PC-9 (cell line): ENCODE measurements around the gene ESPN.

ENCODE experiments used
- EZH2 ChIP-seq: fragments of 200-600 bp; sonication (generic); IDR thresholded peaks from 2 replicates; pipeline ENCODE4 v1.8.0; 2017; ENCODE audit warnings: antibody characterized with exemption, low read depth
- TF ChIP-seq, protein P1 (sequence below): fragments of 200-600 bp; sonication (generic); conservative IDR thresholded peaks from 2 replicates; pipeline ENCODE4 v1.6.1; 2017; ENCODE audit warnings: mixed run types, antibody characterized with exemption, mild to moderate bottlenecking, moderate library complexity

DNA sequence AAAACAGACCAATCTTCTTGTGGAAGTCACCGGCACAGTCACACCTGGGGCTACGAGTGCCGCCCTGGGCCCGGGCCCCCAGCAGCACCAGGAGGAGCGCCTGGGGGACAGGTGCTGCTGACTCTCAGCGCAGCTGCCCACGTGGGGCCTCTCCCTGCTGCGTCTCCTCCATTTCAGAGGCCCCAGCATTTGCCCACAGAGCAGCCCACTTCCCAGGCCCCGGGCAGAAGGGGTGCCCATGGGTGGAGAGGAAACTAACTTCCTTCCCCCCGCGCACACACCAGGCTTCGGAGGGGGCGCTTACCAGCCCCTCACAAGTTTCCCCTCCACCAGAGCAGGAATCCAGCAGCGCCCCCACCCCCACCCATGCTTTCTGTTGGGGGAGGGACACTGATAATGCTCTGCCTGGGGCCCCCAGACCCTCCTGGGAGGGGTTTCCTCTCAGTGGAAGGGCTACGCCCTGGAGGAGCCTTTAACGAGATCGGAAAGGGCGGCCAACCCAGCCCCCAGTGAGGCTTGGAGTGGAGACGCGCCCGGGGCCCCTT is 41.0 kb downstream of the ESPN start:
- TF ChIP-seq EZH2 = no peak
- TF ChIP-seq, protein P1, sequence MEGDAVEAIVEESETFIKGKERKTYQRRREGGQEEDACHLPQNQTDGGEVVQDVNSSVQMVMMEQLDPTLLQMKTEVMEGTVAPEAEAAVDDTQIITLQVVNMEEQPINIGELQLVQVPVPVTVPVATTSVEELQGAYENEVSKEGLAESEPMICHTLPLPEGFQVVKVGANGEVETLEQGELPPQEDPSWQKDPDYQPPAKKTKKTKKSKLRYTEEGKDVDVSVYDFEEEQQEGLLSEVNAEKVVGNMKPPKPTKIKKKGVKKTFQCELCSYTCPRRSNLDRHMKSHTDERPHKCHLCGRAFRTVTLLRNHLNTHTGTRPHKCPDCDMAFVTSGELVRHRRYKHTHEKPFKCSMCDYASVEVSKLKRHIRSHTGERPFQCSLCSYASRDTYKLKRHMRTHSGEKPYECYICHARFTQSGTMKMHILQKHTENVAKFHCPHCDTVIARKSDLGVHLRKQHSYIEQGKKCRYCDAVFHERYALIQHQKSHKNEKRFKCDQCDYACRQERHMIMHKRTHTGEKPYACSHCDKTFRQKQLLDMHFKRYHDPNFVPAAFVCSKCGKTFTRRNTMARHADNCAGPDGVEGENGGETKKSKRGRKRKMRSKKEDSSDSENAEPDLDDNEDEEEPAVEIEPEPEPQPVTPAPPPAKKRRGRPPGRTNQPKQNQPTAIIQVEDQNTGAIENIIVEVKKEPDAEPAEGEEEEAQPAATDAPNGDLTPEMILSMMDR = no peak
